ENCODE data around the gene ASB9. TPM values are rescaled to one million over a fixed set of nuclear protein-coding genes. Genes with fewer than 3 reads are reported as not detected.

Gene ASB9
- total and polyA plus RNA-seq, 2 donors (not counting 3 experiments of a cell fraction or from before 2014, with no cell fraction given): 6.5 to 7.6 TPM

GRCh38 chrX:15271757-15272156 lies 1.9 kb upstream of the ASB9 start:
- no peaks in the 10 kb centered on the region for H3K79me2 ChIP-seq (ENCODE audit: control insufficient read depth, insufficient read depth, low read length)
- intact Hi-C loops (cut with micrococcal nuclease) (no loop called here), dilution Hi-C loops (cut with MboI; ENCODE audit: extremely low pct_ligation_motif_present, low sequenced_read_pairs) (no loop called here)
- H2AFZ ChIP-seq (ENCODE audit: low read depth, low read length): no peak overlapping the region
- no peaks in the 10 kb centered on the region for H3K9me3 ChIP-seq (replicated peaks; ENCODE audit: control insufficient read depth, insufficient read depth, low read length)
- CTCF ChIA-PET: no interaction called here
- POLR2A ChIA-PET: no interaction called here
- H3K27me3 ChIP-seq (ENCODE audit: control insufficient read depth in 2 of 2, insufficient read depth in 2 of 2, low read length in 2 of 2): no peaks in the 10 kb centered on the region
- no peaks in the 10 kb centered on the region for H3K36me3 ChIP-seq (ENCODE audit: control insufficient read depth in 2 of 2, extremely low read depth in 1 of 2, insufficient read depth in 2 of 2, low read length in 2 of 2)
- no peak overlapping the region for H3K27ac ChIP-seq (ENCODE audit: insufficient read depth, low read depth, low read length)
- H3K9ac ChIP-seq (replicated peaks; ENCODE audit: extremely low read depth, insufficient read depth, low read length): no peak overlapping the region
- peak; percentile 73 for FAIRE-seq
- H3K4me1 ChIP-seq (ENCODE audit: control insufficient read depth, extremely low read depth, insufficient read depth, low read length): peaks cover 4% of the 10 kb centered on the region
- no peaks in the 10 kb centered on the region for H4K20me1 ChIP-seq (replicated peaks; ENCODE audit: control insufficient read depth, extremely low read depth, insufficient read depth, low read length)
- no peak for TF ChIP-seq POLR2A (IDR thresholded peaks at IDR 0.05; ENCODE audit: low read depth, low read length)
- H3K4me2 ChIP-seq (ENCODE audit: insufficient read depth, low read length): no peak overlapping the region
- no peak overlapping the region for H3K4me3 ChIP-seq (replicated peaks in 1 of 3; ENCODE audit: insufficient read depth in 1 of 3, low read depth in 1 of 3, low read length in 3 of 3)
- H3K9me1 ChIP-seq (replicated peaks; ENCODE audit: control insufficient read depth, extremely low read depth, insufficient read depth, low read length): no peaks in the 10 kb centered on the region
- DNase-seq (ENCODE audit: low read depth, low spot score): no peak
- no TSS peak for BruUV-seq (replicated peaks)

GRCh38 chrX:15269120-15269519 lies 763 bp downstream of the ASB9 start:
- BruUV-seq (replicated peaks): no TSS peak
- H3K4me3 ChIP-seq (replicated peaks in 1 of 3; ENCODE audit: insufficient read depth in 1 of 3, low read depth in 1 of 3, low read length in 3 of 3): no peak overlapping the region
- H4K20me1 ChIP-seq (replicated peaks; ENCODE audit: control insufficient read depth, extremely low read depth, insufficient read depth, low read length): no peaks in the 10 kb centered on the region
- ChIA-PET POLR2A (no interaction called here), CTCF (interaction anchor here (0.9 to 1.4 kb wide), 3 partner anchors 18 to 1239 kb away, joined by 3 read pairs; partner anchors contain the start of gene GEMIN8)
- no peak for TF ChIP-seq MAX (IDR thresholded peaks at IDR 0.05; ENCODE audit: insufficient read depth, insufficient read length)
- TF ChIP-seq JUN (IDR thresholded peaks at IDR 0.05; ENCODE audit: borderline replicate concordance, insufficient read depth, insufficient read length, low read depth): no peak
- no peak for TF ChIP-seq MYC (IDR thresholded peaks at IDR 0.05; ENCODE audit: low read depth, low read length)
- TF ChIP-seq CTCF (IDR thresholded peaks at IDR 0.05; ENCODE audit: extremely low read depth in 1 of 2, insufficient read depth in 1 of 2, low read depth in 1 of 2, low read length in 2 of 2): no peak
- no peak for TF ChIP-seq POLR2AphosphoS5 (IDR thresholded peaks at IDR 0.05; ENCODE audit: insufficient read depth, low read depth, low read length)
- no peak for TF ChIP-seq POLR2A (IDR thresholded peaks at IDR 0.05; ENCODE audit: low read depth, low read length)
- no peak for TF ChIP-seq GATA2 (IDR thresholded peaks at IDR 0.05; ENCODE audit: insufficient read depth, insufficient read length, low read depth, low read length)
- TF ChIP-seq FOS (IDR thresholded peaks at IDR 0.05; ENCODE audit: borderline replicate concordance, insufficient read depth, low read length): no peak
- TF ChIP-seq EZH2 (IDR thresholded peaks at IDR 0.05; ENCODE audit: borderline replicate concordance, low read depth, low read length, severe bottlenecking): no peak
- H3K9ac ChIP-seq (replicated peaks; ENCODE audit: extremely low read depth, insufficient read depth, low read length): no peak overlapping the region
- DNase-seq (ENCODE audit: low read depth, low spot score) (peak; percentile 0), FAIRE-seq (no peak)
- H3K27ac ChIP-seq (ENCODE audit: insufficient read depth, low read depth, low read length): no peak overlapping the region
- no peaks in the 10 kb centered on the region for H3K36me3 ChIP-seq (ENCODE audit: control insufficient read depth in 2 of 2, extremely low read depth in 1 of 2, insufficient read depth in 2 of 2, low read length in 2 of 2)
- H3K9me1 ChIP-seq (replicated peaks; ENCODE audit: control insufficient read depth, extremely low read depth, insufficient read depth, low read length): no peaks in the 10 kb centered on the region
- no peaks in the 10 kb centered on the region for H3K79me2 ChIP-seq (ENCODE audit: control insufficient read depth, insufficient read depth, low read length)
- dilution Hi-C loops (cut with MboI; ENCODE audit: extremely low pct_ligation_motif_present, low sequenced_read_pairs): no loop called here
- peaks cover 4% of the 10 kb centered on the region for H3K4me1 ChIP-seq (ENCODE audit: control insufficient read depth, extremely low read depth, insufficient read depth, low read length)
- intact Hi-C loops (cut with micrococcal nuclease): no loop called here
- no peak overlapping the region for H2AFZ ChIP-seq (ENCODE audit: low read depth, low read length)
- H3K9me3 ChIP-seq (replicated peaks; ENCODE audit: control insufficient read depth, insufficient read depth, low read length): no peaks in the 10 kb centered on the region
- no peaks in the 10 kb centered on the region for H3K27me3 ChIP-seq (ENCODE audit: control insufficient read depth in 2 of 2, insufficient read depth in 2 of 2, low read length in 2 of 2)
- H3K4me2 ChIP-seq (ENCODE audit: insufficient read depth, low read length): peak overlapping the region; percentile 44

Measured in endothelial cell of umbilical vein (primary cell).